GM21360 (cell line): Measurements from ENCODE around the gene C11orf86.

ENCODE experiments used
- ATAC-seq: cut with Tn5 transposase; IDR thresholded peaks from one replicate; pipeline ENCODE4 v1.9.1; 2021; ENCODE audit warnings: mild to moderate bottlenecking, moderate library complexity; ENCODE audit not compliant: unreplicated experiment

C11orf86 gene

DNA sequence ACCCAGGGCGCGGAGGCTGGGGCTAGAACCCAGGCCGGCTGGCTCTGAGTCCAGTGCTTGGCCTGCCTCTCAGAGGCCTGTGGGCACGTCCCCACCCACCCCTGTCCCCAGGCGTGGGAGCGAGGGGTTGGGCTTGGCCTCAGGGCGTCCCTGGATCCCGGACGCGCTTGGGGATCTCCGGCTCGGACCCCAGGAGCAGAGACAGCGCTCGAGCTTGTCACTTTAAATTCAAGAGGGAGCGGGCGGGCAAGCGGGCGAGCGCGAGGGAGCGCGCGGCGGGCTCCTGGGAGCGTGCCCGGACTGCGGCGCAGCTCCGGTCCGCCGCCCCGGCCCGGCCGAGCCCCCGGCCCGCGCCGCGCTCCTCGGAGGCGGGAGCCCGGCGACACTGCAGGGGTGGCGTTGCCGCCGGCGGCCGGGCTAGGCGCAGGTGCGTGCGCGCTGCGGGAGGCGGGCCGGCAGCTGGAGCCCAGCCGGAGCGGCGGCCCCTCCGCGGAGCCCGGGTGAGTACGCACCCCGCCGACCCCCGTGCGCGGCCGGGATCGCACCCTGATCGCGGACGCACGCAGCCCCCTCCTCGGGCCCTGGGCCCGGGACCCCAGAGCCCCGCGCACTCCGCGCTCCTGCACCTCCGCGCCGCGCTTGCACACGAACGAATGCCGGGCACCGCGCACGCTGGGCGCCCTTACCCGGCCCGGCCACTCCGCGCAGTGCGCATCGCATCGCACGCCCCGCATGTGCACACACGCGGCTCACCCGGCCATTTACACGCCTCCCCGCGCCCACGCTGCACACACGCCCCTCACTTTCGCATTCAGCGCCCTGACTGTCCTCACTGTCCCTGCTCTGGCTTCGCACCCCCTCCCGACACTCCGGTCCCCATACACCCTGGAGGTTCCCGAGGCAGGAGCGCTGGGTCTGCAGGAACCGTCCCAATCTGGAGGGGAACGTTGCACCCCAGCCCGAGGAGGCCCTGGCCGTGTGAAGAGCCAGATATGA, 48.2 kb downstream of the C11orf86 start, which contains the start of gene SYT12:
Gene SYT12, plus strand, starts transcription at position 174 of the 996 bp plus-strand sequence. CDS start 7,011 bp downstream, outside the sequence.
- ATAC-seq: no peak

DNA sequence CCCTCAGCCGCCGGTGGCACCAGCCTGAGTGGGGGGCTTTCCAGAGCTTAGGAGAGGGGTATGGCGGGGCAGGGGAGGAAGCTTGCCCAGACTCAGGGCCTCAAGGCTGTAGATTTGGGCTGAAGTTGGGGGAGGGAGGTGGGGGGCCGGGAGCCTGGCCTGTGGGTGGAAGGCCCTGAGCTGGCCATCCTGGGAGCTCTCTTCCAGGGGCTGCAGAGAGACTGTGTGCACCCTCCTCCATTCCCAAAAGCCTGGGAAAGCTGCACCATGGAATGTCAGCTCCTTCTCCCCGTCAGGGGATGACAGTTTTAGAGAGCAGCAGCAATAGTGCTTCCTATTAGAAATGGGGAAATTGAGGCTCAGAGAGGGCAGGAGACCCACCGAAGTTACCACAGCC, 48.9 kb downstream of the C11orf86 start:
- no peak for ATAC-seq

DNA sequence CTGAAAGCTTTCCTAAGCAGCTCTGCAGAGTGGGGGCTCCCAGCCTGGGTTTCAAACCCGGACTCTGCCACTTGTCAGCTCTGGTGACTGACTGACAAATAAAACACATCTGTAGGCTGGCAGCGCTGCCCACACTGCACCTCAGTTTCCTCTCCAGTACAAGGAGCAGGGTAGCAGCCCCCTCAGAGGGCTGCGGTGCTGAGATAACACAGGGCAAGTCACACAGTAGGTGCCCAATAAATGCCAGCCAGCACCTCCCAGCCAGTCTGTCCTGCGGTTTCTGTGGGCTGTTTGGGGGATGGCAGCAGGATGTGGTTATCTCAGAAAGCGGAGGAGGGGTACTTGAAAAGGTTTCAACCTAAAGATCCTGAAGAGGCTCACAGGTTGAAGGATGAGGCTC, 49.3 kb downstream of the C11orf86 start:
- ATAC-seq: no peak

DNA sequence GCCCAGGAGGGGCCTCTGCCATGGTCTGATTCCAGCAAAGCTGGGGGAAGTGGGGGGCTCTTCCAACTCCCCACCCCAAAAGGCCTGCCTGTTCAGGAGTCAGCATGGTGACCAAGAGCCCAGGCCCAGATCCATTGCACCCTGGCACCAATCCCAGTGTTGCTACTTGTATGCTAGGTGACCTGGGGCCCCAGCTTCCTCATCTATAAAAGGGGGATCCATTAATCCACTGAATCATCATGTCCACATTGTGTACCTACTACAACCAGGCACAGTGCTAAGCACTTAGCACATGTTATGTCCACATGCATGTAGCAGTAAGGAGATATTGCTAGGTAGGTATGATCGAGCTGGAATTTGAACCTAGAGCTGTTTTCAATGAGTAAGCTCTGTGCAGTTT, 49.9 kb downstream of the C11orf86 start:
- ATAC-seq: no peak

DNA sequence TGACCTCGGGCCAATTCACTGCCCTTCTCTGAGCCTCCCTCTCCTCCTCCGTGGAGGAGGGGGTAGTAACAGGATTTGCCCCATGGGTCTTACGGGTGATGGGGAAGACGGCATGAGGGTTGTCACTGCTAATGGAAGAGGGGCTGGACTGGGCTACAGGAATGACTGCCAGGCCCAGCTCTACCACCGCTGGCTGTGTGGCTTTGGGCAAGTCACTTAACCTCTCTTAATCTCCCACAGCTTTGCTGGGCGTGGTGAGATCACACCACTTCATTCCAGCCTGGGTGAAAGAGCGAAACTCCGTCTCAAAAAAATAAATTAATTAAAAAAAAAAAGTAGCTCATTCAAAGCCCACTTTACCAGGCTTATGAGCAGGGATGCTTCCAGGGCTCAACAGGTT, 50.6 kb downstream of the C11orf86 start:
- ATAC-seq: no peak
